DOHH2 (cell line): ENCODE results near the gene LDLRAD4.

Experiments used
- H3F3A ChIP-seq: fragments of 200-600 bp; sonication (generic), shearing (Covaris generic); 2 replicates; pipeline ENCODE4 v1.6.0; 2016; ENCODE audit warnings: antibody characterized with exemption, mild to moderate bottlenecking; ENCODE audit not compliant: control insufficient read depth, insufficient read depth
- H3K27ac ChIP-seq: fragments of 200-600 bp; sonication (generic); 2 replicates; pipeline ENCODE4 v1.5.1; 2014; ENCODE audit warnings: low read depth, mild to moderate bottlenecking, low read length, moderate library complexity
- H3K27me3 ChIP-seq: fragments of 200-600 bp; sonication (generic); 2 replicates; pipeline ENCODE4 v1.6.1; 2014; ENCODE audit warnings: mild to moderate bottlenecking, low read length, mixed read lengths; ENCODE audit not compliant: control insufficient read depth
- H3K36me3 ChIP-seq: fragments of 200-600 bp; sonication (generic); 2 replicates; pipeline ENCODE4 v1.6.1; 2014; ENCODE audit warnings: mild to moderate bottlenecking, low read length, moderate library complexity, mixed read lengths; ENCODE audit not compliant: control insufficient read depth
- H3K4me1 ChIP-seq: fragments of 200-600 bp; sonication (generic); 2 replicates; pipeline ENCODE4 v1.6.1; 2014; ENCODE audit warnings: mild to moderate bottlenecking, low read length, mixed read lengths; ENCODE audit not compliant: control insufficient read depth
- H3K4me2 ChIP-seq: fragments of 200-600 bp; sonication (generic); 2 replicates; pipeline ENCODE4 v1.6.0; 2014; ENCODE audit warnings: mild to moderate bottlenecking, low read length, moderate library complexity
- H3K4me3 ChIP-seq: fragments of 200-600 bp; sonication (generic); 2 replicates; pipeline ENCODE4 v1.5.1; 2014; ENCODE audit warnings: mild to moderate bottlenecking, low read length, mixed read lengths
- H3K79me2 ChIP-seq: fragments of 200-600 bp; sonication (generic); 2 replicates; pipeline ENCODE4 v1.6.1; 2014; ENCODE audit warnings: mild to moderate bottlenecking, low read length, mixed read lengths; ENCODE audit not compliant: control insufficient read depth
- H3K9me2 ChIP-seq: fragments of 200-600 bp; sonication (generic); replicated peaks from 2 replicates; pipeline ENCODE4 v1.6.1; 2014; ENCODE audit warnings: mild to moderate bottlenecking, low read length, mixed read lengths; ENCODE audit not compliant: control insufficient read depth
- H3K9me3 ChIP-seq: fragments of 200-600 bp; sonication (generic); 2 replicates; pipeline ENCODE4 v1.6.1; 2014; ENCODE audit warnings: antibody characterized with exemption, low read length, mixed read lengths; ENCODE audit not compliant: control insufficient read depth, insufficient read depth
- H4K20me1 ChIP-seq: fragments of 200-600 bp; sonication (generic); 2 replicates; pipeline ENCODE4 v1.6.0; 2014; ENCODE audit warnings: low read depth, mild to moderate bottlenecking, antibody characterized with exemption, low read length, moderate library complexity; ENCODE audit not compliant: control insufficient read depth, insufficient read depth
- EZH2phosphoT487 ChIP-seq: fragments of 200-600 bp; sonication (generic); IDR thresholded peaks from 2 replicates; pipeline ENCODE4 v1.6.1; 2017; ENCODE audit warnings: borderline replicate concordance, mild to moderate bottlenecking, antibody characterized with exemption, low read length, moderate library complexity, mixed read lengths
- TF ChIP-seq, protein P1 (sequence below): fragments of 200-600 bp; sonication (generic); IDR thresholded peaks from one replicate; pipeline ENCODE4 v1.5.1; 2014; ENCODE audit warnings: antibody characterized with exemption, mild to moderate bottlenecking, low read depth, low read length; ENCODE audit not compliant: poor library complexity, severe bottlenecking

The LDLRAD4 gene

DNA sequence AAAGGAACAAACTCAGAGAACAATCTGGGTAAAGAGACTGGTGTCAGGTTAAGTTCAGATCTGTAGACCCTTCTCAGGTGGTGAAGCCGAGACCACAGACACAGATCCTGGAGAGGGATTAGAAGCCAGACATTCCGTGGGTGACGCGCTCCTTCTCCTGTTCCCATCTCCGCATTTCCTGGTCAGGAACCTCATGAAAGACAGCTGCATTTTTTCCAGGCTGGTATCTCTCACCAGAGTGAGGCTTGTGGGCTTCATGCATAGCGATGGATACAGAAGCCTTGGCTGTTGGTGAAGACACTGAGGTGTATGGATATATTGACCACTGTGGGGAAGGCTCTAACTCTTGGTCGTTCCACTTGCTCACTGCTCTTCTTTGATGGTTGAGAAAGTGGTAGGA lies 355.2 kb downstream of the LDLRAD4 start:
- H3K4me3 ChIP-seq: no peak overlapping the region
- TF ChIP-seq, protein P1, sequence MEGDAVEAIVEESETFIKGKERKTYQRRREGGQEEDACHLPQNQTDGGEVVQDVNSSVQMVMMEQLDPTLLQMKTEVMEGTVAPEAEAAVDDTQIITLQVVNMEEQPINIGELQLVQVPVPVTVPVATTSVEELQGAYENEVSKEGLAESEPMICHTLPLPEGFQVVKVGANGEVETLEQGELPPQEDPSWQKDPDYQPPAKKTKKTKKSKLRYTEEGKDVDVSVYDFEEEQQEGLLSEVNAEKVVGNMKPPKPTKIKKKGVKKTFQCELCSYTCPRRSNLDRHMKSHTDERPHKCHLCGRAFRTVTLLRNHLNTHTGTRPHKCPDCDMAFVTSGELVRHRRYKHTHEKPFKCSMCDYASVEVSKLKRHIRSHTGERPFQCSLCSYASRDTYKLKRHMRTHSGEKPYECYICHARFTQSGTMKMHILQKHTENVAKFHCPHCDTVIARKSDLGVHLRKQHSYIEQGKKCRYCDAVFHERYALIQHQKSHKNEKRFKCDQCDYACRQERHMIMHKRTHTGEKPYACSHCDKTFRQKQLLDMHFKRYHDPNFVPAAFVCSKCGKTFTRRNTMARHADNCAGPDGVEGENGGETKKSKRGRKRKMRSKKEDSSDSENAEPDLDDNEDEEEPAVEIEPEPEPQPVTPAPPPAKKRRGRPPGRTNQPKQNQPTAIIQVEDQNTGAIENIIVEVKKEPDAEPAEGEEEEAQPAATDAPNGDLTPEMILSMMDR: no peak
- TF ChIP-seq EZH2phosphoT487: no peak
- no peak overlapping the region for H3K4me2 ChIP-seq
- no peaks in the 10 kb centered on the region for H4K20me1 ChIP-seq
- H3K9me3 ChIP-seq: no peaks in the 10 kb centered on the region
- H3K27ac ChIP-seq: no peak overlapping the region
- H3F3A ChIP-seq: no peaks in the 10 kb centered on the region
- no peaks in the 10 kb centered on the region for H3K27me3 ChIP-seq
- H3K9me2 ChIP-seq: no peaks in the 10 kb centered on the region
- peaks cover 30% of the 10 kb centered on the region for H3K4me1 ChIP-seq
- no peaks in the 10 kb centered on the region for H3K79me2 ChIP-seq
- H3K36me3 ChIP-seq: no peaks in the 10 kb centered on the region

DNA sequence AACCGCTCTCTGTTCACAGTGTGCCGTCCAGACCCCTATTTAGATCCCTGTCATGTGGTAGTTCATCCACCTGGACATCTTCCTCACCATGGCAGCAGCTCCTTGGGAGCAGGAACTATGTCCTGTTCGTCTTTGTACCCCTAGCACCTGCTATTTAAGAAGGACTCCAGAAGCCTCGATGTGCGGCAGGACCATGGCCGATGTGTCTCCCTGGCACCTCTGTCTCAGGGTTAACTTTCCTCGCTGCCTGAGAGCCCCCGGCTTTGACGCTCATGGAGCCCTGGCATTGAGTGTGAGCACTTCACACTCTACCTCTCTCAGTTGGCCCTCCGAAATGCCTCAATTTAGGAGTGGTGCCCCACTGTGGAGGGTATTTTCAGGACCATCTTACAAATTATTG lies 355.8 kb downstream of the LDLRAD4 start:
- no peak overlapping the region for H3K27ac ChIP-seq
- TF ChIP-seq EZH2phosphoT487: no peak
- TF ChIP-seq, protein P1: no peak
- H3K36me3 ChIP-seq: no peaks in the 10 kb centered on the region
- H3K4me1 ChIP-seq: peaks cover 30% of the 10 kb centered on the region
- H3K4me3 ChIP-seq: no peak overlapping the region
- no peaks in the 10 kb centered on the region for H3K9me3 ChIP-seq
- no peaks in the 10 kb centered on the region for H3K27me3 ChIP-seq
- H3K79me2 ChIP-seq: no peaks in the 10 kb centered on the region
- H4K20me1 ChIP-seq: no peaks in the 10 kb centered on the region
- peaks cover 1% of the 10 kb centered on the region; the same call in 1 of the 2 replicates for H3F3A ChIP-seq
- no peaks in the 10 kb centered on the region for H3K9me2 ChIP-seq
- H3K4me2 ChIP-seq: no peak overlapping the region

DNA sequence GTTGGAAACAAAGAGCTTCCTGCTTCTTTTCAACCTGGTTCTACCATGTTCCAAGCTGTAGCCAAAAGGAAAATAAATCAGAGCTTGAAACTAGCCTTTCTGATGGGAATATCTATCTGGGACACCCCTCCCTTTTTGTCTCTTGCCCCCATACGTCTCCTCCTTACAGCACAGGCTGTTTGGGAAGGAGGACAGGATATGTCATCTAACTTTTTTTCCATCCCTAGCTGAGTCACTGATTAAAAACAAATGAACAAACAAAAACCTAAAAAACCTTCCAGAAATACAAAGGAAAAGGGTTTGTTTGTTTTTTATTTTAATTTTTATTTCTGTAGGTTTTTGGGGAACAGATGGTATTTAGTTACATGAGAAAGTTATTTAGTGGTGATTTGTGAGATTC lies 356.2 kb downstream of the LDLRAD4 start:
- peaks cover 5% of the 10 kb centered on the region; the same call in 1 of the 2 replicates for H3F3A ChIP-seq

More for the DNA sequence above, 356.2 kb downstream of the LDLRAD4 start:
- Histone ChIP-seq H4K20me1 (no peaks in the 10 kb centered on the region), H3K79me2 (no peaks in the 10 kb centered on the region), H3K4me2 (no peak overlapping the region), H3K36me3 (no peaks in the 10 kb centered on the region), H3K4me1 (peaks cover 33% of the 10 kb centered on the region), H3K9me3 (no peaks in the 10 kb centered on the region), H3K4me3 (no peak overlapping the region), H3K9me2 (no peaks in the 10 kb centered on the region), H3K27ac (no peak overlapping the region), H3K27me3 (no peaks in the 10 kb centered on the region)
- TF ChIP-seq, protein P1: no peak
- TF ChIP-seq EZH2phosphoT487: no peak
